ENCODE measurements around the gene KIF27.

- TF ChIP-seq CTCF (IDR thresholded peaks at IDR 0.05) (no peak), POLR2A (IDR thresholded peaks at IDR 0.05) (no peak)
Measured at GRCh38 chr9:83965350-83966208, 44.3 kb upstream of the KIF27 start.
